GM12878 (cell line): Measurements from ENCODE around the gene SFT2D3. TPM values are rescaled to one million over a fixed set of nuclear protein-coding genes. Genes with fewer than 3 reads are reported as not detected.

Source experiments
- ATAC-seq: fragments of 200-7000 bp; cut with Tn5 transposase; 3 replicates; pipeline ENCODE4 v1.9.1; 2020; ENCODE audit warnings: mild to moderate bottlenecking, moderate library complexity
- BruUV-seq: library from RNA; stranded (reverse); fragments of 400-500 nt; replicated peaks from 2 replicates; lab custom pipeline; 2021; lab: Mats Ljungman, UMichigan
- CTCF ChIA-PET: fragments of 300-600 bp; sonication (Branson Sonifier 250); formaldehyde crosslinking; extraction: SDS; loops from one replicate; lab custom pipeline; 2021; ENCODE audit warnings: inconsistent platforms; lab: Yijun Ruan, JAX
- POLR2A ChIA-PET: fragments of 350-600 bp; formaldehyde crosslinking; extraction: SDS; loops from one replicate; lab custom pipeline; 2021; ENCODE audit warnings: inconsistent platforms; lab: Charles Lee
- RAD21 ChIA-PET: fragments of 300-600 bp; sonication (Branson Sonifier 250); formaldehyde crosslinking; loops from one replicate; lab custom pipeline; 2023; ENCODE audit warnings: antibody characterized with exemption; ENCODE audit not compliant: unreplicated experiment; lab: Charles Lee
- SMC1A ChIA-PET: fragments of 300-600 bp; sonication (Branson Sonifier 250); formaldehyde crosslinking; loops from one replicate; lab custom pipeline; 2023; ENCODE audit not compliant: unreplicated experiment, uncharacterized antibody; lab: Charles Lee
- DNase-seq: peaks from one replicate; pipeline ENCODE4 v3.0.0-alpha.2; 2011; ENCODE audit warnings: low read depth, low spot score
- FAIRE-seq: peaks from 3 replicates; lab custom pipeline; 2011; peaks lifted over from hg19 to GRCh38; lab: Jason Lieb, UNC
- H2AFZ ChIP-seq: 2 replicates; pipeline ENCODE4 v1.6.0; 2011; ENCODE audit warnings: low read depth, low read length, control low read depth; ENCODE audit not compliant: control insufficient read depth
- H3K27ac ChIP-seq: 2 replicates; pipeline ENCODE4 v1.5.1; 2011; ENCODE audit warnings: control low read depth; ENCODE audit not compliant: control insufficient read depth, insufficient read depth
- H3K27me3 ChIP-seq, 2 experiments: replicated peaks in 1 of 2; 2 replicates each; pipeline versions ENCODE4 v1.6.0 to v1.6.1; 2011; ENCODE audit warnings: low read length in 1 of 2; ENCODE audit not compliant: control insufficient read depth in 2 of 2, insufficient read depth in 2 of 2
- H3K36me3 ChIP-seq, 2 experiments: 2 replicates each; pipeline ENCODE4 v1.5.1; 2011; ENCODE audit warnings: low read length in 1 of 2; ENCODE audit not compliant: control insufficient read depth in 2 of 2, insufficient read depth in 2 of 2
- H3K4me1 ChIP-seq: 2 replicates; pipeline ENCODE4 v1.6.1; 2011; ENCODE audit warnings: mild to moderate bottlenecking, low read length, moderate library complexity, mixed read lengths; ENCODE audit not compliant: control insufficient read depth, insufficient read depth
- H3K4me2 ChIP-seq: 2 replicates; pipeline ENCODE4 v1.6.0; 2011; ENCODE audit warnings: control low read depth; ENCODE audit not compliant: control insufficient read depth, insufficient read depth
- H3K4me3 ChIP-seq: fragments of 200-600 bp; sonication (generic); 2 replicates; pipeline ENCODE4 v1.5.1; 2016
- H3K79me2 ChIP-seq: 2 replicates; pipeline ENCODE4 v1.6.0; 2011; ENCODE audit warnings: low read length; ENCODE audit not compliant: control insufficient read depth, insufficient read depth
- H3K9ac ChIP-seq: 2 replicates; pipeline ENCODE4 v1.8.0; 2011; ENCODE audit warnings: low read length, control low read depth, mixed read lengths; ENCODE audit not compliant: control insufficient read depth, insufficient read depth
- H3K9me3 ChIP-seq: replicated peaks from 3 replicates; pipeline ENCODE4 v1.5.1; 2011; ENCODE audit warnings: mild to moderate bottlenecking, low read length; ENCODE audit not compliant: control insufficient read depth, insufficient read depth
- H4K20me1 ChIP-seq: 2 replicates; pipeline ENCODE4 v1.6.0; 2011; ENCODE audit not compliant: control insufficient read depth, insufficient read depth
- BRCA1 ChIP-seq: IDR thresholded peaks from 2 replicates; pipeline ENCODE4 v1.6.1; 2011; ENCODE audit warnings: low read depth, low read length, improper control_type of control experiment
- DPF2 ChIP-seq: fragments of 450-650 bp; IDR thresholded peaks from 2 replicates; pipeline ENCODE4 v1.6.1; 2017; ENCODE audit warnings: mild to moderate bottlenecking
- WGBS: methylation state at CpG from one replicate; pipeline ENCODE4 v1.1.6; 2016; ENCODE audit warnings: low lambda C conversion rate; ENCODE audit not compliant: insufficient replicate concordance, insufficient coverage; ENCODE audit errors: missing lambda C conversion rate; 5-methylcytosine and 5-hydroxymethylcytosine counted together
- in situ Hi-C: fragments of 300-500 bp; cut with MboI; formaldehyde crosslinking; loops from 9 replicates; pipeline ENCODE4 v1.14.3; 2018; ENCODE audit warnings: mixed read lengths
- intact Hi-C: fragments of 100-400 bp; cut with micrococcal nuclease; formaldehyde crosslinking; loops from one replicate; pipeline ENCODE4 v1.14.2; 2022; ENCODE audit not compliant: unreplicated experiment
- polyA plus RNA-seq, 11 experiments: library from polyadenylated mRNA; depleted of rRNA in 4 of 11; unstranded in 6 of 11; stranded (reverse) in 5 of 11; fragments of >200 nt; fragmentation: Nextera tagmentation in 4 of 11; fragmentation: Illumina TruSeq in 1 of 11; extraction: Ambion mirVana in 4 of 11; extraction: Trizol in 1 of 11; gene quantifications; 1 replicate in 1 of 11; 2 replicates in 10 of 11; pipeline versions ENCODE4 v1.2.1 to v1.2.3, GENCODE V29; 2011 to 2016; ENCODE audit warnings: inconsistent platforms in 2 of 11, missing spikeins in 2 of 11, low read depth in 1 of 11
- total RNA-seq, 4 experiments: library from RNA; depleted of rRNA in 3 of 4; stranded (reverse); fragments of >200 nt in 3 of 4; fragmentation: Illumina TruSeq in 1 of 4; extraction: Trizol in 1 of 4; gene quantifications; 2 replicates each; pipeline versions ENCODE4 v1.2.1 to v1.2.3, GENCODE V29; 2013 to 2021

The SFT2D3 gene
- total and polyA plus RNA-seq, 10 of the 15 experiments (the other 5 are each of a cell fraction or from before 2014, with no cell fraction given): 4.2 to 8.4 (median 6.6) TPM; not detected in 4

DNA sequence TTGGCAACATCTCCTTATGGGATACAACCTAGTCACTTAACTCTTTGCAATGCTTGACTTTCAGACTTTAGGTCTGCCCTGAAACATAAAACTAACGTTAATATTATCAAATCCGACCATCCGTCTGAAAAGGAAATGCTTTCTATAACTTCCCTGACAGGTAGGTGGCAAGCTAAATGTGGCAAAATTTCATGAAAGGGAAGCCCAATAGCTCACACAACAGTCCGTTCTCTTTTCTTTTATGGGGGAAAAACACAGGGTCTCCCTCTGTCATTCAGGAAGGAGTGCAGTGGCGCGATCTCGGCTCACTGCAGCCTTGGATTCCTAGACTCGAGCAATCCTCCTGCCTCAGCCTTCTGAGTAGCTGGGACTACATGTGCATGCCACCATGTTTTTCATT is 52.9 kb downstream of the SFT2D3 start:
- H4K20me1 ChIP-seq: no peaks in the 10 kb centered on the region
- no peak overlapping the region for H3K4me2 ChIP-seq
- no peak overlapping the region for H3K9ac ChIP-seq
- H2AFZ ChIP-seq: no peak overlapping the region
- RAD21 ChIA-PET: interaction anchor here (0.8 kb wide), 1 partner anchor 76 kb away, joined by 3 read pairs; no protein-coding TSS in a partner anchor
- CTCF ChIA-PET: interaction anchor here (1.1 to 1.4 kb wide), 4 partner anchors 8 to 43 kb away, joined by 3 to 6 read pairs (median 4); no protein-coding TSS in a partner anchor
- H3K4me1 ChIP-seq: peaks cover 11% of the 10 kb centered on the region
- intact Hi-C loops: no loop called here
- no peaks in the 10 kb centered on the region for H3K27me3 ChIP-seq
- DNase-seq: no peak
- TF ChIP-seq DPF2 (no peak), BRCA1 (no peak)
- H3K36me3 ChIP-seq: peaks cover 0 to 12% of the 10 kb centered on the region in 2 experiments; a peak in 2 of 4 replicates
- WGBS: 97% methylated on average over 8 of the region's 8 CpGs
- SMC1A ChIA-PET: interaction anchor here (1.2 to 2.1 kb wide), 6 partner anchors 9 to 76 kb away, joined by 3 to 6 read pairs (median 4); no protein-coding TSS in a partner anchor
- H3K79me2 ChIP-seq: no peaks in the 10 kb centered on the region
- POLR2A ChIA-PET: no interaction called here
- no peak overlapping the region for H3K27ac ChIP-seq
- in situ Hi-C loops: no loop called here
- no peaks in the 10 kb centered on the region for H3K9me3 ChIP-seq
- BruUV-seq: no TSS peak
- no peak for ATAC-seq
- no peak for FAIRE-seq
- H3K4me3 ChIP-seq: no peak overlapping the region

Other genes starting within 250 kb of the SFT2D3 start
- 41.0 and 47.9 TPM in 2 replicates for gene IWS1, start 175.0 kb upstream of the SFT2D3 start, total RNA-seq (2014; rRNA removed)
- 66.4 and 68.9 TPM in 2 replicates for gene IWS1, start 175.0 kb upstream of the SFT2D3 start, total RNA-seq (2014; rRNA removed; fragmentation: Illumina TruSeq; extraction: Trizol)
- gene IWS1, start 175.0 kb upstream of the SFT2D3 start, total RNA-seq (2021): 43.8 and 45.9 TPM in 2 replicates
- gene IWS1, start 175.0 kb upstream of the SFT2D3 start, polyA plus RNA-seq (2011; rRNA removed): 48.6 and 68.4 TPM in 2 replicates
- gene IWS1, start 175.0 kb upstream of the SFT2D3 start, polyA plus RNA-seq (2014; fragmentation: Illumina TruSeq; extraction: Trizol): 62.8 and 80.0 TPM in 2 replicates
- gene IWS1, start 175.0 kb upstream of the SFT2D3 start, polyA plus RNA-seq (2014; fragmentation: Nextera tagmentation; extraction: Ambion mirVana): 10 to 100 TPM; 21.9 to 34.2 TPM
- gene IWS1, start 175.0 kb upstream of the SFT2D3 start, polyA plus RNA-seq (2014; rRNA removed): 36.7 and 37.9 TPM in 2 replicates
- gene IWS1, start 175.0 kb upstream of the SFT2D3 start, polyA plus RNA-seq (2016; fragmentation: Nextera tagmentation; extraction: Ambion mirVana): 10 to 100 TPM; 45.6 to 53.7 TPM
- 1.6 and 2.9 TPM in 2 replicates for gene MYO7B, start 165.8 kb upstream of the SFT2D3 start, total RNA-seq (2014; rRNA removed)
- 1.6 and 2.2 TPM in 2 replicates for gene MYO7B, start 165.8 kb upstream of the SFT2D3 start, total RNA-seq (2014; rRNA removed; fragmentation: Illumina TruSeq; extraction: Trizol)
- 2.2 and 4.8 TPM in 2 replicates for gene MYO7B, start 165.8 kb upstream of the SFT2D3 start, total RNA-seq (2021)
- gene MYO7B, start 165.8 kb upstream of the SFT2D3 start, polyA plus RNA-seq (2011; rRNA removed): 0.09 and 0.23 TPM in 2 replicates
- 0.51 and 1.4 TPM in 2 replicates for gene MYO7B, start 165.8 kb upstream of the SFT2D3 start, polyA plus RNA-seq (2014; fragmentation: Illumina TruSeq; extraction: Trizol)
- under 1 TPM; 0.08 to 0.18 TPM for gene MYO7B, start 165.8 kb upstream of the SFT2D3 start, polyA plus RNA-seq (2014; fragmentation: Nextera tagmentation; extraction: Ambion mirVana)
- 1.9 and 2.3 TPM in 2 replicates for gene MYO7B, start 165.8 kb upstream of the SFT2D3 start, polyA plus RNA-seq (2014; rRNA removed)
- under 1 TPM; 0.67 to 0.92 TPM for gene MYO7B, start 165.8 kb upstream of the SFT2D3 start, polyA plus RNA-seq (2016; fragmentation: Nextera tagmentation; extraction: Ambion mirVana)
- not detected in 2 replicates for gene GPR17, start 55.3 kb upstream of the SFT2D3 start, total RNA-seq (2014; rRNA removed)
- not detected in 2 replicates for gene GPR17, start 55.3 kb upstream of the SFT2D3 start, total RNA-seq (2014; rRNA removed; fragmentation: Illumina TruSeq; extraction: Trizol)
- gene GPR17, start 55.3 kb upstream of the SFT2D3 start, total RNA-seq (2021): not detected in 2 replicates
- gene GPR17, start 55.3 kb upstream of the SFT2D3 start, polyA plus RNA-seq (2011; rRNA removed): not detected in 2 replicates
- gene GPR17, start 55.3 kb upstream of the SFT2D3 start, polyA plus RNA-seq (2014; fragmentation: Illumina TruSeq; extraction: Trizol): not detected in 2 replicates
- not detected for gene GPR17, start 55.3 kb upstream of the SFT2D3 start, polyA plus RNA-seq (2014; fragmentation: Nextera tagmentation; extraction: Ambion mirVana)
- gene GPR17, start 55.3 kb upstream of the SFT2D3 start, polyA plus RNA-seq (2014; rRNA removed): not detected in 2 replicates
- not detected for gene GPR17, start 55.3 kb upstream of the SFT2D3 start, polyA plus RNA-seq (2016; fragmentation: Nextera tagmentation; extraction: Ambion mirVana)
- gene LIMS2, start 26.0 kb upstream of the SFT2D3 start, total RNA-seq (2014; rRNA removed): 0.06 and 0.11 TPM in 2 replicates
- 0.13 TPM in 1 of 2 replicates, not detected in the other for gene LIMS2, start 26.0 kb upstream of the SFT2D3 start, total RNA-seq (2014; rRNA removed; fragmentation: Illumina TruSeq; extraction: Trizol)
- 0.51 and 0.74 TPM in 2 replicates for gene LIMS2, start 26.0 kb upstream of the SFT2D3 start, total RNA-seq (2021)
- gene LIMS2, start 26.0 kb upstream of the SFT2D3 start, polyA plus RNA-seq (2011; rRNA removed): not detected in 2 replicates
- gene LIMS2, start 26.0 kb upstream of the SFT2D3 start, polyA plus RNA-seq (2014; fragmentation: Illumina TruSeq; extraction: Trizol): 0.19 TPM in 1 of 2 replicates, not detected in the other
- gene LIMS2, start 26.0 kb upstream of the SFT2D3 start, polyA plus RNA-seq (2014; fragmentation: Nextera tagmentation; extraction: Ambion mirVana): under 1 TPM in 1 of 2 experiments, not detected in 1; 0.07 TPM
- gene LIMS2, start 26.0 kb upstream of the SFT2D3 start, polyA plus RNA-seq (2014; rRNA removed): 0.58 and 0.81 TPM in 2 replicates
- gene LIMS2, start 26.0 kb upstream of the SFT2D3 start, polyA plus RNA-seq (2016; fragmentation: Nextera tagmentation; extraction: Ambion mirVana): under 1 TPM; 0.14 to 0.19 TPM
- gene WDR33, start 109.7 kb downstream of the SFT2D3 start, total RNA-seq (2014; rRNA removed): 34.0 and 36.8 TPM in 2 replicates
- gene WDR33, start 109.7 kb downstream of the SFT2D3 start, total RNA-seq (2014; rRNA removed; fragmentation: Illumina TruSeq; extraction: Trizol): 34.9 and 35.5 TPM in 2 replicates
- gene WDR33, start 109.7 kb downstream of the SFT2D3 start, total RNA-seq (2021): 53.2 and 61.2 TPM in 2 replicates
- 63.8 and 88.4 TPM in 2 replicates for gene WDR33, start 109.7 kb downstream of the SFT2D3 start, polyA plus RNA-seq (2011; rRNA removed)
- gene WDR33, start 109.7 kb downstream of the SFT2D3 start, polyA plus RNA-seq (2014; fragmentation: Illumina TruSeq; extraction: Trizol): 38.2 and 42.4 TPM in 2 replicates
- 10 to 100 TPM; 31.9 to 53.0 TPM for gene WDR33, start 109.7 kb downstream of the SFT2D3 start, polyA plus RNA-seq (2014; fragmentation: Nextera tagmentation; extraction: Ambion mirVana)
- gene WDR33, start 109.7 kb downstream of the SFT2D3 start, polyA plus RNA-seq (2014; rRNA removed): 29.2 and 30.8 TPM in 2 replicates
- gene WDR33, start 109.7 kb downstream of the SFT2D3 start, polyA plus RNA-seq (2016; fragmentation: Nextera tagmentation; extraction: Ambion mirVana): 10 to 100 TPM; 60.3 to 73.8 TPM
- gene POLR2D, start 156.7 kb downstream of the SFT2D3 start, total RNA-seq (2014; rRNA removed): 26.4 and 26.6 TPM in 2 replicates
- 27.2 and 27.5 TPM in 2 replicates for gene POLR2D, start 156.7 kb downstream of the SFT2D3 start, total RNA-seq (2014; rRNA removed; fragmentation: Illumina TruSeq; extraction: Trizol)
- 47.8 and 49.5 TPM in 2 replicates for gene POLR2D, start 156.7 kb downstream of the SFT2D3 start, total RNA-seq (2021)
- gene POLR2D, start 156.7 kb downstream of the SFT2D3 start, polyA plus RNA-seq (2011; rRNA removed): 30.4 and 32.0 TPM in 2 replicates
- 53.7 and 61.9 TPM in 2 replicates for gene POLR2D, start 156.7 kb downstream of the SFT2D3 start, polyA plus RNA-seq (2014; fragmentation: Illumina TruSeq; extraction: Trizol)
- gene POLR2D, start 156.7 kb downstream of the SFT2D3 start, polyA plus RNA-seq (2014; fragmentation: Nextera tagmentation; extraction: Ambion mirVana): 10 to 100 TPM; 27.2 to 31.8 TPM
- 29.5 and 32.1 TPM in 2 replicates for gene POLR2D, start 156.7 kb downstream of the SFT2D3 start, polyA plus RNA-seq (2014; rRNA removed)
- 10 to 100 TPM; 73.9 to 84.8 TPM for gene POLR2D, start 156.7 kb downstream of the SFT2D3 start, polyA plus RNA-seq (2016; fragmentation: Nextera tagmentation; extraction: Ambion mirVana)
- gene AMMECR1L, start 184.5 kb downstream of the SFT2D3 start, total RNA-seq (2014; rRNA removed): 7.5 and 9.0 TPM in 2 replicates
- gene AMMECR1L, start 184.5 kb downstream of the SFT2D3 start, total RNA-seq (2014; rRNA removed; fragmentation: Illumina TruSeq; extraction: Trizol): 8.6 TPM in 2 replicates
- gene AMMECR1L, start 184.5 kb downstream of the SFT2D3 start, total RNA-seq (2021): 10.7 and 11.6 TPM in 2 replicates
- 9.4 and 10.5 TPM in 2 replicates for gene AMMECR1L, start 184.5 kb downstream of the SFT2D3 start, polyA plus RNA-seq (2011; rRNA removed)
- 12.1 and 12.9 TPM in 2 replicates for gene AMMECR1L, start 184.5 kb downstream of the SFT2D3 start, polyA plus RNA-seq (2014; fragmentation: Illumina TruSeq; extraction: Trizol)
- 1 to 10 TPM; 2.7 to 3.1 TPM for gene AMMECR1L, start 184.5 kb downstream of the SFT2D3 start, polyA plus RNA-seq (2014; fragmentation: Nextera tagmentation; extraction: Ambion mirVana)
- 7.7 and 8.6 TPM in 2 replicates for gene AMMECR1L, start 184.5 kb downstream of the SFT2D3 start, polyA plus RNA-seq (2014; rRNA removed)
- gene AMMECR1L, start 184.5 kb downstream of the SFT2D3 start, polyA plus RNA-seq (2016; fragmentation: Nextera tagmentation; extraction: Ambion mirVana): 1 to 10 TPM; 6.7 to 7.1 TPM